ENCODE measurements around the gene ZMIZ1. TPM values are rescaled to one million over a fixed set of nuclear protein-coding genes. Genes with fewer than 3 reads are reported as not detected.

ZMIZ1 gene
- total RNA-seq, 1 experiment from 2014 or later: 34.2 TPM

DNA sequence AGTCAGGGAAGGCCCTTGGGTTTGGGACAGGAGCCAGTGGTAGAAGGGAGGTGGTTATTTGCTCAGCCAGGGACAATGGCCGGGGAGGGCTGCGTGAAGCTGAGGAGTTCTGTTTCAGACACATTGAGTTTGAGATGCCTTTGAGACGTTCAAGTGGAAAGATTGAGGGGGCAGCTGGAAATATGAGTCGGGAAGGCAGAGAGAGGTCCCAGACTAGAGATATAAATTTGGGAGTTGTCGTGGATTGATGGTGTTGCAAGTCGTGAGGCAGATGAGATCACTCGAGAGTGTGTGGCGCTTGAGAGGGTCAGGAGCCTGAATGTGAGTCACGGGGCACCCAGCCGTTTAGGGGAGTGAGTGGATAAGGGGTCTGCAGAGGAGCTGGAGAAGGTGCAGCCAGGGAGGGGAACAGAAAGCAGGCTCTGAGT, 73.3 kb downstream of the ZMIZ1 start:
- ChIA-PET POLR2A (no interaction called here), CTCF (no interaction called here)
- TF ChIP-seq, protein P1, sequence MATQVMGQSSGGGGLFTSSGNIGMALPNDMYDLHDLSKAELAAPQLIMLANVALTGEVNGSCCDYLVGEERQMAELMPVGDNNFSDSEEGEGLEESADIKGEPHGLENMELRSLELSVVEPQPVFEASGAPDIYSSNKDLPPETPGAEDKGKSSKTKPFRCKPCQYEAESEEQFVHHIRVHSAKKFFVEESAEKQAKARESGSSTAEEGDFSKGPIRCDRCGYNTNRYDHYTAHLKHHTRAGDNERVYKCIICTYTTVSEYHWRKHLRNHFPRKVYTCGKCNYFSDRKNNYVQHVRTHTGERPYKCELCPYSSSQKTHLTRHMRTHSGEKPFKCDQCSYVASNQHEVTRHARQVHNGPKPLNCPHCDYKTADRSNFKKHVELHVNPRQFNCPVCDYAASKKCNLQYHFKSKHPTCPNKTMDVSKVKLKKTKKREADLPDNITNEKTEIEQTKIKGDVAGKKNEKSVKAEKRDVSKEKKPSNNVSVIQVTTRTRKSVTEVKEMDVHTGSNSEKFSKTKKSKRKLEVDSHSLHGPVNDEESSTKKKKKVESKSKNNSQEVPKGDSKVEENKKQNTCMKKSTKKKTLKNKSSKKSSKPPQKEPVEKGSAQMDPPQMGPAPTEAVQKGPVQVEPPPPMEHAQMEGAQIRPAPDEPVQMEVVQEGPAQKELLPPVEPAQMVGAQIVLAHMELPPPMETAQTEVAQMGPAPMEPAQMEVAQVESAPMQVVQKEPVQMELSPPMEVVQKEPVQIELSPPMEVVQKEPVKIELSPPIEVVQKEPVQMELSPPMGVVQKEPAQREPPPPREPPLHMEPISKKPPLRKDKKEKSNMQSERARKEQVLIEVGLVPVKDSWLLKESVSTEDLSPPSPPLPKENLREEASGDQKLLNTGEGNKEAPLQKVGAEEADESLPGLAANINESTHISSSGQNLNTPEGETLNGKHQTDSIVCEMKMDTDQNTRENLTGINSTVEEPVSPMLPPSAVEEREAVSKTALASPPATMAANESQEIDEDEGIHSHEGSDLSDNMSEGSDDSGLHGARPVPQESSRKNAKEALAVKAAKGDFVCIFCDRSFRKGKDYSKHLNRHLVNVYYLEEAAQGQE (IDR thresholded peaks at IDR 0.05; ENCODE audit: insufficient read depth in 1 of 2, low read depth in 2 of 2, low read length in 1 of 2): no peak
- TF ChIP-seq POLR2AphosphoS5 (IDR thresholded peaks at IDR 0.05; ENCODE audit: low read depth, low read length): no peak
- TF ChIP-seq, protein P2, sequence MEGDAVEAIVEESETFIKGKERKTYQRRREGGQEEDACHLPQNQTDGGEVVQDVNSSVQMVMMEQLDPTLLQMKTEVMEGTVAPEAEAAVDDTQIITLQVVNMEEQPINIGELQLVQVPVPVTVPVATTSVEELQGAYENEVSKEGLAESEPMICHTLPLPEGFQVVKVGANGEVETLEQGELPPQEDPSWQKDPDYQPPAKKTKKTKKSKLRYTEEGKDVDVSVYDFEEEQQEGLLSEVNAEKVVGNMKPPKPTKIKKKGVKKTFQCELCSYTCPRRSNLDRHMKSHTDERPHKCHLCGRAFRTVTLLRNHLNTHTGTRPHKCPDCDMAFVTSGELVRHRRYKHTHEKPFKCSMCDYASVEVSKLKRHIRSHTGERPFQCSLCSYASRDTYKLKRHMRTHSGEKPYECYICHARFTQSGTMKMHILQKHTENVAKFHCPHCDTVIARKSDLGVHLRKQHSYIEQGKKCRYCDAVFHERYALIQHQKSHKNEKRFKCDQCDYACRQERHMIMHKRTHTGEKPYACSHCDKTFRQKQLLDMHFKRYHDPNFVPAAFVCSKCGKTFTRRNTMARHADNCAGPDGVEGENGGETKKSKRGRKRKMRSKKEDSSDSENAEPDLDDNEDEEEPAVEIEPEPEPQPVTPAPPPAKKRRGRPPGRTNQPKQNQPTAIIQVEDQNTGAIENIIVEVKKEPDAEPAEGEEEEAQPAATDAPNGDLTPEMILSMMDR (IDR thresholded peaks at IDR 0.05): no peak
- TF ChIP-seq TCF7L2 (IDR thresholded peaks at IDR 0.05; ENCODE audit: low read depth, low read length): no peak
- no peak for TF ChIP-seq SIN3A (IDR thresholded peaks at IDR 0.05; ENCODE audit: borderline replicate concordance, insufficient read depth, low read depth, low read length)
- no peak for DNase-seq (ENCODE audit: low read depth, low spot score)
- Histone ChIP-seq H3K27ac (ENCODE audit: low read length) (no peak overlapping the region), H3K4me1 (ENCODE audit: control insufficient read depth, insufficient read depth, low read length) (no peaks in the 10 kb centered on the region), H3K9me3 (ENCODE audit: control insufficient read depth, insufficient read depth, low read depth, low read length) (no peaks in the 10 kb centered on the region), H3K4me3 (ENCODE audit: low read depth in 2 of 2, low read length in 2 of 2) (no peak overlapping the region), H3K36me3 (ENCODE audit: control insufficient read depth, insufficient read depth, low read length) (no peaks in the 10 kb centered on the region), H3K27me3 (ENCODE audit: control insufficient read depth, insufficient read depth, low read length) (no peaks in the 10 kb centered on the region)
- BruUV-seq (replicated peaks): TSS peak; percentile 25
- intact Hi-C loops (cut with micrococcal nuclease; ENCODE audit: unreplicated experiment): no loop called here
- ATAC-seq: no peak
- in situ Hi-C loops (cut with HindIII; ENCODE audit: low pct_unique_long_range_greater_than_20kb, low sequenced_read_pairs): no loop called here

DNA sequence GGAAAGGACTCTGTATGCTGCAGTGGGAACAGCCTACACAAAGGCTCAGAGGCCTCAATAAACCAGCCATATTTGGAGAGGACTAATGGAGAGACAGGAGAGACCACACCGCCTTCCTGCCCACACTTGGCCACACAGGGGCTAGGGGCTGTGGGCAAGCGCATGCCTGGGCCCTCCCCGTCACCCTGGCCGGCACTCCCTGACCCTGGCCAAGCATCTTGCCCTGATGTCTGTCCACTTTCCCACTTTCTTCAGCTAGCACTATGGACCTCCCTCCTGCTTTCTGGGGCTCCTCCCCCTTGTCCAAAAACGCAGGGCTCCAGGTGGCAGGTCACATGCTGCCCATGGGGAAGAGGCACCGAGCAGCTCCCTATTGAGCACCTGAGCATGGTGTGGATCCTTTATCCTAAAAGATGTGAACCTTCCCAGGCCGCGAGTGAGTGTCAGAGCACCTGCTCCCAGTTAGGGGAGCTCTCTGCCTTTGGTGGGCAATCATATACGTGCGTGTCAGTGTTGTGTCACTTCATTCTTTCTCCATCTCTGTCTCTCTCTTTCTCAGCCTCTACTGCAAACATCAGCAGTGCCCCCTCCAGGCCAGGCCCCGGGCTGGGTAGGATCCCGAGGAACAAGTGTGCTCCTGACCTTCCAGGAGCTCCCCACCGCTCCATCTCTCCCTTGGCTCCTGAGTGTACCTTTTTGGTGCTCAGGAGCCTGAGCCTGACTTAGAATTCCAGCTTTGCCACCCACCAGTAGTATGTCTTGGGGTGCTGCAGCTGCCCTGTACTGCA, 74.0 kb downstream of the ZMIZ1 start:
- Histone ChIP-seq H3K36me3 (ENCODE audit: control insufficient read depth, insufficient read depth, low read length) (no peaks in the 10 kb centered on the region), H3K27me3 (ENCODE audit: control insufficient read depth, insufficient read depth, low read length) (no peaks in the 10 kb centered on the region), H3K4me1 (ENCODE audit: control insufficient read depth, insufficient read depth, low read length) (no peaks in the 10 kb centered on the region; the same call in 1 of the 2 replicates), H3K9me3 (ENCODE audit: control insufficient read depth, insufficient read depth, low read depth, low read length) (no peaks in the 10 kb centered on the region), H3K27ac (ENCODE audit: low read length) (no peak overlapping the region), H3K4me3 (ENCODE audit: low read depth in 2 of 2, low read length in 2 of 2) (no peak overlapping the region)
- in situ Hi-C loops (cut with HindIII; ENCODE audit: low pct_unique_long_range_greater_than_20kb, low sequenced_read_pairs): no loop called here
- ATAC-seq: no peak
- ChIA-PET POLR2A (no interaction called here), CTCF (no interaction called here)
- BruUV-seq (replicated peaks): no TSS peak
- intact Hi-C loops (cut with micrococcal nuclease; ENCODE audit: unreplicated experiment): no loop called here
- TF ChIP-seq, protein P1 (IDR thresholded peaks at IDR 0.05; ENCODE audit: insufficient read depth in 1 of 2, low read depth in 2 of 2, low read length in 1 of 2): no peak
- TF ChIP-seq TCF7L2 (IDR thresholded peaks at IDR 0.05; ENCODE audit: low read depth, low read length): no peak
- no peak for TF ChIP-seq POLR2AphosphoS5 (IDR thresholded peaks at IDR 0.05; ENCODE audit: low read depth, low read length)
- TF ChIP-seq, protein P2 (IDR thresholded peaks at IDR 0.05): no peak
- no peak for TF ChIP-seq SIN3A (IDR thresholded peaks at IDR 0.05; ENCODE audit: borderline replicate concordance, insufficient read depth, low read depth, low read length)
- DNase-seq (ENCODE audit: low read depth, low spot score): no peak
